ENCODE results near the gene GSDME.

Gene GSDME

DNA sequence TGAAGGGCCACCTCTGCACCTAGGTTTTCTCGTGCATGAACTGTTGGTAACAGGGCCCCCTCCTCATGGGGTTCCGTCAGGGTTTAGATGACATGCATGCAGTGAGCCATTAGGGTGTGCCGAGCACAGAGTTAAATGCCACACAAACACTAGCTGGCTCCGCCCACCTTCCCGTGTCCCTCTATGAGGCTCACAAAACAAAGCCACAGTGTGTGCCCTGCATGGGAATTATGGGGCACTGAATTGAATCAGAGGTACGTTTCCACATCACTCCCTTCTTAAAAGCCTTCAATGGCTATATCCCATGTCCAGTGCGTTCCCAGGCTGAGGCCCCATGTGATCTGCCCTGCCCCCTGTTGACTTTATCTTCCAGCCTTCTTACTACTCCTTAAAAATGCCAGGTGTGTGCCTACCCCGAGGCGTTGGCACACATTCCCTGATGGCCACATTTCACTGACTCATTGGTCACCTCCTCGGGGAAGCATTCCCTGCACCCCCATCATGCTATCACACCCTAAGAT is 35.7 kb downstream of the GSDME start:
- TF ChIP-seq, protein P1, sequence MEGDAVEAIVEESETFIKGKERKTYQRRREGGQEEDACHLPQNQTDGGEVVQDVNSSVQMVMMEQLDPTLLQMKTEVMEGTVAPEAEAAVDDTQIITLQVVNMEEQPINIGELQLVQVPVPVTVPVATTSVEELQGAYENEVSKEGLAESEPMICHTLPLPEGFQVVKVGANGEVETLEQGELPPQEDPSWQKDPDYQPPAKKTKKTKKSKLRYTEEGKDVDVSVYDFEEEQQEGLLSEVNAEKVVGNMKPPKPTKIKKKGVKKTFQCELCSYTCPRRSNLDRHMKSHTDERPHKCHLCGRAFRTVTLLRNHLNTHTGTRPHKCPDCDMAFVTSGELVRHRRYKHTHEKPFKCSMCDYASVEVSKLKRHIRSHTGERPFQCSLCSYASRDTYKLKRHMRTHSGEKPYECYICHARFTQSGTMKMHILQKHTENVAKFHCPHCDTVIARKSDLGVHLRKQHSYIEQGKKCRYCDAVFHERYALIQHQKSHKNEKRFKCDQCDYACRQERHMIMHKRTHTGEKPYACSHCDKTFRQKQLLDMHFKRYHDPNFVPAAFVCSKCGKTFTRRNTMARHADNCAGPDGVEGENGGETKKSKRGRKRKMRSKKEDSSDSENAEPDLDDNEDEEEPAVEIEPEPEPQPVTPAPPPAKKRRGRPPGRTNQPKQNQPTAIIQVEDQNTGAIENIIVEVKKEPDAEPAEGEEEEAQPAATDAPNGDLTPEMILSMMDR (IDR thresholded peaks at IDR 0.05; ENCODE audit: low read depth, low read length), result no peak
- H3K4me3 ChIP-seq (ENCODE audit: low read depth, low read length), result no peak overlapping the region

DNA sequence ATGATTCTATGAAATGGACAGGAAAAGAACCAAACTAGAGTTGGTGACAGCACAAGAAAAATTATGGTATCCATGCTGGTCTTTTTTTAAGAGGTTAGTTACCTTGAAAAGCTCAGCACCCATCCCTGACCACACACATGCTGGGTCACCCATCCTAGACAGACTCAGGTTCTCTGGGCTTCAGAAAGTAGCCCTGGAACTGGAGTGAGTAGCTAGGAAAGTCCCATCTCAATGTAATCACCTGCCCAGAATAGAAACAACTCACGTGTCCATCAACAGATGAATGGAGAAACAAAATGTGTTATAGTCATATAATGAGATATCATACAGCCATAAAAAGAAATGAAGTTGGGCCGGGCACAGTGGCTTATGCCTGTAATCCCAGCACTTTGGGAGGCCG is 37.0 kb downstream of the GSDME start:
- H3K4me3 ChIP-seq (ENCODE audit: low read depth, low read length), result no peak overlapping the region
- TF ChIP-seq, protein P1 (IDR thresholded peaks at IDR 0.05; ENCODE audit: low read depth, low read length), result no peak

DNA sequence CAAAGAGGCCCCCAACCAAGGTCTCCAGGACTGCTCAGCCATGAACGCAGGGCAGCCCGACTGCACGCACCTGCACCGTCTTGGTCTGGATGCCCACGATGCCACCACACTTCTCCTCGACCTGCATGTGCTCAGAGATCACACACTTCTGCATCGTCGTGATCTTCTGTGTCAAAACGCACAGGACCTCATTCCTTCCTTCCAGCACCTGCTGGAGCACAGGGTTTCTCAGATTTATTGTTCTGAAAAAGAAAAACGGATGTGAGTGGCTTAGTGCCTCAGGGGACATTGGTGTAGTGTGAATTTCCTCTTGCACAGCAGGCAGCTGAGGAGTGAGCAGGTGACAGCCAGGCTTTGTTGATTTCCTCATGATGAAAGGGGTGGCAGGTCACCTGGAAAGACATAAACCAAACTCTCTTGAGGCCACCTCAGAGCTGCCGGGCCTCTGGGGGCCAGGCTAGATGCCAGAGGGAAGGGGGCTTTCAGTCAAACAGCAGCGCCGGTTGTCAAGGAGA is 38.2 kb downstream of the GSDME start:
- TF ChIP-seq, protein P1 (IDR thresholded peaks at IDR 0.05; ENCODE audit: low read depth, low read length), result no peak
- H3K4me3 ChIP-seq (ENCODE audit: low read depth, low read length), result no peak overlapping the region

DNA sequence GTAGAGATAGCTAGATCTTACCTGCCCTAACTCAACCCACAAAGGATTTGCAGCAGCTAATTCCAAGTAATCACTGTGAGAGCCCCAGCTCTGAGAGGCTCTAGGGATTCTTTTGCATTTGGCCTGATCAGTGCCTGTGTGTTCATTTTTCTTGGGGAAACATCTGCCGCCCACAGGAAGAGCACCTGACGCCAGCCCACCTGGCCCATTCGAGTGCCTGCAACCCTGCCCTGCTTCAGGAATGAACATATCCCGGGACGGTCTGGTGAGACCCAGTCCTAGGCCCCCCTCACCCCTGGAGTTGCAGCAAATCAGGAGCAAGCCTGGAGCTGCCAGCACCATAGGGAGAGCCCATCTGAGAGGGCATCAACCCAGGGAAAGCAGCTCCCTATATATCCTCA is 38.8 kb downstream of the GSDME start:
- TF ChIP-seq, protein P1 (IDR thresholded peaks at IDR 0.05; ENCODE audit: low read depth, low read length), result no peak
- no peak overlapping the region for H3K4me3 ChIP-seq (ENCODE audit: low read depth, low read length)

DNA sequence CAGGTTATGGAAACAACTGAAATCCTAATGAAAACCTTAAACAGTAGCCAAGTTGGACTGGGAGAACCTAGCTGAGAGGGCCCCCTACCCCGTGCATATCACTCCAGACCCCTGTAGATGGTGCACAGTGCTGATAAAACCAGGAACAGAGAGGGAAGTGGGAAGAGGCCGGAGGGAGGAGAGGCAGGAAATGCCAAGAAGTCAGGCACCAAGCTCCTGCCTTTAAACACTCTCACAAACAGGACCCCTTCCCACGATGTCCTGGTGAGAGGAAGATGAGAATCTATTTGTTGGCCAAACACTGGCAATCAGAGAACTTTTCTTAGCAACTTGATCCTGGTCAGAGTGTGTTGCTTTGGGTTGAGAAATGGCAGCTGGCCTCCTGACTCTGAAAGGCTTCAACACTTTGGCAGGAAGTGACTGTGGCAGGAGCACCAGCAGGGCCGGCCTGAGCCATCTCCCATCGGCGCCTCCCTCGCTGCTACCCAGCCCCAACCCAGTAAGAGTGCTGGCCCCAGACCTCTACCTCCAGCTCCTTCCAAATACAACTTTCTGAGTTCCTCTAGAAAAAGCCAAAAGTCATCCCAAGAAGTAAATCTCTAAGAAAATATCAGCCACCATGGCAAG is 39.5 kb downstream of the GSDME start:
- no peak overlapping the region for H3K4me3 ChIP-seq (ENCODE audit: low read depth, low read length)
- TF ChIP-seq, protein P1 (IDR thresholded peaks at IDR 0.05; ENCODE audit: low read depth, low read length), result no peak

DNA sequence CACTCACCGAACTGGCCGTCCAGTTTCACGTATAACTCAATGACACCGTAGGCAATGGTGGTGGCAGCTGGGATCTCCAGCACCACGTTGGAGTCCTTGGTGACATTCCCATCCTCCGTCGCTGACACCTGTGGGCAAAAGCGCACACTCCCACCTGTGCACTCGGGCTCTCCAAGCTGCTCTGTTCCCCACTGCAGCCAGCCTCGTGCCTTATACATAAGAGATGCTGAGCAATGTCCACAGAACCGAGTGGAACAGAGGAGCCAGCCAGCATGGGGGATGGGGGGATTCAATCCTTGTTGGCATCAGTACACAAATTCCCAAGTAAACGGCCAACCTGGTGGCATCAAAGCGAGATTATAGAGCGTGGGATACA is 40.0 kb downstream of the GSDME start:
- TF ChIP-seq, protein P1 (IDR thresholded peaks at IDR 0.05; ENCODE audit: low read depth, low read length), result no peak
- no peak overlapping the region for H3K4me3 ChIP-seq (ENCODE audit: low read depth, low read length)

DNA sequence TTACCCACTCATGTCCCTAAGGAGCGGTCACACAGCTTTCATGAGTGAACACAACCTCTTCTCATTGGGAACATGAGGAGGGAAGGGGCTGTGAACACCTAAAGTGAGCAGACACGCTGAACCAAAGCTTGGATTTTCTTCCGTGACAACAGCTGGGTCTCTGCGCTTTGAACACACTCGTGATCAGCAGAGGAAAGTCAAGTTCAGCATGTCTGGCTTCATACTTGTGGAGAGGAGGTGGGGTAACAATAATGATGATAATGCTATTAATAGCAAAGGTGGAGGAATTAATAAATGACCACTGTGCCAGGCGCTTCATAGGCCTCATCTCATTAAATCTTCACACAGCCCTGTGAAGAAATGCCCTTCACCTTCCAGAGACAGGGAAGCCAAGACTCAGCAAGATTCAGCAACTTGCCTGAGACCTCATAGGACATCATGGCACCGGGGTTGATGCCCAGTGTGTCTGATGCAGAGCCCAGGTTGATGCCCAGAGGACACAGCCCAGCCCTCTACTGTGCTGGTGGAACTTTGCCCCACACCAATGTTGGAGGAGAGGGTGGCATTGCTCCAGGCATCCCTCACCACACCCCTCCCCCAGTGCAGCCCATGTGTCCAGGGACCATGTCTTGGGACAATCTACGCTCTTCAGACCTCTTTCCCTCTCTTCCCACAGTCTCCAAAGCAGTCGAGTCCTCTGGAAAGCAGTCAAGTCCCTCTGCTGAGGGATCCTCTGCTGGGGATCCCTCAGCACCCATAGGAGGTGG is 40.6 kb downstream of the GSDME start:
- TF ChIP-seq, protein P1 (IDR thresholded peaks at IDR 0.05; ENCODE audit: low read depth, low read length), result no peak
- no peak overlapping the region for H3K4me3 ChIP-seq (ENCODE audit: low read depth, low read length)
